GM18873 (cell line): ENCODE results near the gene RNF157.
"Not testable (repeated sequence)": the region's sequence is repeated elsewhere in the genome, so short reads cannot be mapped to it uniquely, and the experiment has no call there.

Source experiments
- ATAC-seq: cut with Tn5 transposase; IDR thresholded peaks from one replicate; pipeline ENCODE4 v1.9.1; 2021; ENCODE audit warnings: mild to moderate bottlenecking, moderate library complexity, moderate number of reproducible peaks; ENCODE audit not compliant: unreplicated experiment, low FRiP score

Gene RNF157

DNA sequence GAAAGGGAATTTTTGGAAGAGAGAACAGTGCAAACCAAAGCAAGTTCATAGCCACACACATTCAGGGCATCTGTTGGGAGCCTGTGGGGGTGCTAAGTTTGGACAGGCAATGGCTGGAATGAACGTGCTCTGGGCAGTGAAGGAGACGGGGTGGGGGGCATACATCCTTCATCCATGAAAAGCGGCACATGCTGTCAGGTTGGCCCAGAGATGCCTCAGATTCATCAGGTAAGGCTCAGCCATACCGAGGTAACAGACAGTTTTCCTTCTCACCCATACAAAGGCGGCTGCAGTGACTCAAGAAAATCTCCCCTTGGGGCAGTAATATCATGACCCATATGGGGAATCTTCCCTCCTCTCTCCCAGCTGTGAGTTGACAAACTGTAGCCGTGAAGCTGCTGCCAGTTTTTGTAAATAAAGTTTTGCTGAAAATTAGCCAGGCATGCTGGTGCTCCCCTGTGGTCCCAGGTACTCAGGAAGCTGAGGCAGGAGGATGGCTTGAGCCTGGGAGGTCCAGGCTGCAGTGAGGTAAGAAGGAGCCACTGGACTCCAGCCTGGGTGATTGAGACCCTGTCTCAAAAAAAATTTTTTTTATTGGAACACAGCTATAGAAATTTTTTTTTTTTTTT lies 15.6 kb upstream of the RNF157 start:
- ATAC-seq: no peak

DNA sequence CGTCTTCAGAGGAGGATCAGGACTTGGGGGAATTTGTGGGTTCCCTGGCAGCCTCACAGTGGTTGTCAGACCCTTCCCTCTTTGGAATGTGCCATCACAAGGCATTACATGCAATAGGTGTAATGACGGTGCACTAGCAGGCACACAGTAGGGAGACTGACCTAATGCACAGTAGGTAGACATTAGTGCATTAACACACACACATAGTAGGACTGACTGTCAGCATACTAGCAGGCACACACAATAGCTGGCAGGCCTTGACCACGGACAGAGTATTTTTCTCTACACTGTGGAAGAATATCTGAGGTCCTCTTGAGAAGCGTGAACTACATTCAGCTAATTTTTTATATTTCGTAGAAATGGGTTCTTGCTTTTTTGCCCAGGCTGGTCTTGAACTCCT lies 14.0 kb upstream of the RNF157 start:
- no peak for ATAC-seq

DNA sequence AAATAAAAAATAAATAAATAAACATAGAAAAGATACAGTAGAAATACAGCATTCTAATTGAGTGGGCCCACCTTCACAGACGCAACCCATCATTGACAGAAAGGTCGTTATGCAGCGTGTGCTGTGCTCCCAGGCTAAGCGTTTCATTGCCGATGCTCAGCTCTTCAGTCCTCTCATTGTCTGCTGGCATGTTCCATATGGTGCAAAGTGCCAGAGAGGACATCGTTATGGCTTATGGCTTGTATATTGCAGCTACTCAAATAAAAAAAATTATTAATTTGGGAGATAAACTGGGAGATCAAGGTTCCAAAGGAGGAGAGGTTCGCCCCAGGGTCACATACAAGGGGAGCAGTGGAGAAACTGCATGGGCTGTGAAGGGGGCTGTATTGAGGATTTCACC lies 13.5 kb upstream of the RNF157 start:
- ATAC-seq: no peak

DNA sequence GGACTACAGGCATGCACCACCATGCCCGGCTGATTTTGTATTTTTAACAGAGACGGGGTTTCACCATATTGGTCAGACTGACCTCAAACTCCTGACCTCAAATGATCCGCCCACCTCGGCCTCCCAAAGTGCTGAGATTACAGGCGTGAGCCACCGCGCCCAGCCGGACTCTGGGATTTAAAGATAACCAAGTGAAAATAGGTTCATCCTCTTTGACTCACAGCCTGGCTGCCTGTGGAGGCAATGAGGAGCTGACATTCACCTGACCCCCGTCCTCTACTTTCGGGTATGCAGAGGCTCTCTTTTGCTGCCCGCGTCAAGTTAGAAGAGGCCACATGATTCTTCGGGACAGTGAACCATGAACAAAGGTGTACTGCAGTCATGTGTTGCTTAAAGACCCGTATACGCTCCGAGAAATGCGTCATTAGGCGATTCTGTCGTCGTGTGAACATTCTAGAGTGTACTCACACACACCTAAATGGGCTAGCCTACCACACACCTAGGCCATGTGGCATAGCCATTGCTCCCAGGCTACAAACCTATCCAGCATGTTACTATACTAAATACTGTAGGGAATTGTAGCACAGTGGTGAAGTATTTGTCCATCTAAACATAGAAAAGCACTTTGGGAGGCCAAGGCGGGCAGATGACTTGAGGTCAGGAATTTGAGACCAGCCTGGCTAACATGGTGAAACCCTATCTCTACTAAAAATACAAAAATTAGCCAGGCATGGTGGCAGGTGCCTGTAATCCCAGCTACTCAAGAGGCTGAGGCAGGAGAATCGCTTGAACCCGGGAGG lies 12.9 kb upstream of the RNF157 start:
- not testable (repeated sequence) for ATAC-seq

DNA sequence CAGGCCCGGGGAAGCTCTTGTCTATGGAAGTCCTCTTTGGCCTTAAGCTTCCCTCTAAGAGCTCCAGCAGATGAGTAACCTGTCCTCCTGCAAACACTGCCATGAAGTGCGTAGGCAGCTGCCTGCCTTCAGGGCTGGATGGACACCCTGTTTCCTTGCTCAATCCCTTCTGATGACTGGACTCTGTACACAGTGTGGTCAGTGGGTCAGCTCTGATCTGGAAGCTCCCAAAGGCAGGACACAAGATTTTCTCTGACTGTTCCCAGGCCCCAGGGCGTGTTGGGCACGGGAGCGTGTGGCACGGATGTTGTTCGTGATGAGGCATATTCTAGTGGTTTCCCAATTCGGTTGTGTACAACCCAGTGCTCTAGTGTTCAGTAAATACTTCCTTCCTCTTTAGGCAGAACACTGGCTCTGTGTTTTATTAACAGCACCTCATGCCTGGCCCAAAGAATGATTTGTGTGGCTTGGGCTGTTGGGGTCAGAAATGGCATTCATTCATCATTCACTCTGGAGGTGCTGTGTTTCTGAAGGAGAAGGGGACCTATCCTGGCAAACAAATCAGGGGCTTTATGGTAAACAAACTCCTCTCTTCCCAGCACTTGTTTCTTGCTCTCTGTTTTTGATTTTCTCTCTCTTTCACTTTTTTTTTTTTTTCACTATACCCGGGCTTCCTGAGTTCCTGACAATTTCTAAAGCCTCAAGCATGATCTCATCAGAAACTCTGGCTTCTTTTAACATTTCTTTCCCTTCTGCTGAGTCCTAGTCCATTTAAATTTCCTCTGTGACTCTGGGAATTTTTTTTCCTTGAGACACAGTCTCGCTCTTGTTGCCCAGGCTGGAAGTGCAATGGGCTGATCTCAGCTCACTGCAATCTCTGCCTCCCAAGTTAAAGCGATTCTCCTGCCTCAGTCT lies 12.0 kb upstream of the RNF157 start:
- no peak for ATAC-seq

DNA sequence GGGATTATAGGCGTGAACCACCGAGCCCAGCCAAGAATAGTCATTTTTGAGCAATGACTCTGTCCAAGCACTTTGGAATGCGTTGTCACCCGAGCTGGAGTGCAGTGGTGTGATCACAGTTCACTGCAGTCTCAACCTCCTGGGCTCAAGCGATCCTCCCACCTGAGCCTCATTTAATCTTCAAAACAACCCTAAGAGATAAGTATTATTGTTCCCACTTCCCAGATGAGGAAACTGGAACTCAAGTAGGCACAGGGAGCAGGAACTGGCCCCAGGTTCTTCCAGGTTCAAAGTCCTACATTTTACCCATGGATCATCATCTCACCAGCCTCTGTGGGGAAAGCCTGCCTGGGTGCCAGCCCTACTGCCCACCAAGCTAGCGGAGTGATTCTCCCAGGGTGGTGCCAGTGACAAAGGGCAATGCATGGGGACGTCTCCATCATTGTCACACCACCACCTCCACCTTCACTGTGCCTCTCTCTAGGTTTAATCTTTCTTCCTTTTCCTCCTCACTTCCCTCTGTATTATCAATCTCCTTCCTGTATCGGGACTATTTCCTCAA lies 11.3 kb upstream of the RNF157 start:
- ATAC-seq: no peak

DNA sequence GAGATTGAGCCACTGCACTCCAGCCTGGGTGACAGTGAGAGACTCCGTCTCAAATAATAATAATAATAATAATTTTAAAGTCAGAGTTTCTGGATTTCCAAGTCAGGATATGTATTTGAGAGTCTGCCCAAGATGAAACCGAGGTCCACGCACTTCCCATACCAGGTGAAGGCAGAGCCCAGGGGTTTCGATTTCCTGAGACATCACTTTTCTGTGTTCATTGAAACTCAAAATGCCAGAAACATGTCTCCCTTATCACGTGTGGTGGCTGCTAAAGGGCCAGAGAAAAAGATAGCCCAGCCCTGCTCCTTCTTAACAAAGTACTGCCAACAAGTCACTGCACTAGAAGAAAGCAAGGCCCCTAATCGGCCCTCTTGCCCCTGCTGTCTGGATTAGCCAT lies 9.8 kb upstream of the RNF157 start:
- no peak for ATAC-seq

DNA sequence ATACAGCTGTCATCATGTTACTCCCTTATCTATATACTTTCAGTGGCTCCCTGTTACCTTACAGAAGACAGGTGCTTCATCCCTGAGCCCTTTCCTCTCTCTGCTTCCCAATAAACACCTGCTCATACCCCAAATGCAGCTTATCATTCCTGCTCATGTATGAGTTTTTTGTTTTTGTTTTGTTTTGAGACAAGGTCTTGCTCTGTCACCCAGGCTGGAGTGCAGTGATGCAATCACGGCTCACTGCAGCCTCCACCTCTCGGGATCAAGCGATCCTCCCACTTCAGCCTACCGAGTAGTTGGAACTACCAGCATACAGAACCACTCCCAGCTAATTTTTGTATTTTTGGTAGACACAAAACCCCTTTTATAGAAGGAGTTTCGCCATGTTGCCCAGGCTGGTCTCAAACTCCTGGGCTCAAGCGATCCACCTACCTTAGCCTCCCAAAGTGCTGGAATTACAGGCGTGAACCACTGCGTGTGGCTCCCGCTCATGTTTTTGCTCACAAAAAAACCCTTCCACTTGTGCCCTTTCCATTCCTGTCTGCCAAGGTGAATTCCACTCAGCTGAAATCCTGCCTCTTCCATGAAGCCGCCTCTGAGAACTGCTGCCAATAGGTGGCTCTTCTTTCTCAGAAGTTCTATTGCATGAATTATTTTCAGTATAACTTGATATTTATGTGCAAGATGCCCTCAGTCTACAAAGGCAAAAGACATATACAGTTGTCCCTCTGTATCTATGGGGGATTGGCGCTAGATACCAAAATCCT lies 7.9 kb upstream of the RNF157 start:
- ATAC-seq: no peak

DNA sequence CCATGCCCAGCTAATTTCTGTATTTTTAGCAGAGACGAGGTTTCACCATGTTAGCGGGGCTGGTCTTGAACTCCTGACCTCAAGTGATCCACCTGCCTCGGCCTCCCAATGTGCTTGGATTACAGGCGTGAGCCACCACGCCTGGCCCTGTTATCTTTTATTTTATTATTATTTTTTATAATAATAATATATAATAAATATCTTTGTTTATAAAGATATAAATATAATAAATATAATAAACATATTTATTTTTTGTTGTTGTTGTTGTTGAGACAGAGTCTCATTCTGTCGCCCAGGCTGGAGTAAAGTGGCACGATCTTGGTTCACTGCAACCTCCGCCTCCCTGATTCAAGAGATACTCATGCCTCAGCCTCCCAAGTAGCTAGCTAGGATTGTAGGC lies 7.0 kb upstream of the RNF157 start:
- no peak for ATAC-seq

DNA sequence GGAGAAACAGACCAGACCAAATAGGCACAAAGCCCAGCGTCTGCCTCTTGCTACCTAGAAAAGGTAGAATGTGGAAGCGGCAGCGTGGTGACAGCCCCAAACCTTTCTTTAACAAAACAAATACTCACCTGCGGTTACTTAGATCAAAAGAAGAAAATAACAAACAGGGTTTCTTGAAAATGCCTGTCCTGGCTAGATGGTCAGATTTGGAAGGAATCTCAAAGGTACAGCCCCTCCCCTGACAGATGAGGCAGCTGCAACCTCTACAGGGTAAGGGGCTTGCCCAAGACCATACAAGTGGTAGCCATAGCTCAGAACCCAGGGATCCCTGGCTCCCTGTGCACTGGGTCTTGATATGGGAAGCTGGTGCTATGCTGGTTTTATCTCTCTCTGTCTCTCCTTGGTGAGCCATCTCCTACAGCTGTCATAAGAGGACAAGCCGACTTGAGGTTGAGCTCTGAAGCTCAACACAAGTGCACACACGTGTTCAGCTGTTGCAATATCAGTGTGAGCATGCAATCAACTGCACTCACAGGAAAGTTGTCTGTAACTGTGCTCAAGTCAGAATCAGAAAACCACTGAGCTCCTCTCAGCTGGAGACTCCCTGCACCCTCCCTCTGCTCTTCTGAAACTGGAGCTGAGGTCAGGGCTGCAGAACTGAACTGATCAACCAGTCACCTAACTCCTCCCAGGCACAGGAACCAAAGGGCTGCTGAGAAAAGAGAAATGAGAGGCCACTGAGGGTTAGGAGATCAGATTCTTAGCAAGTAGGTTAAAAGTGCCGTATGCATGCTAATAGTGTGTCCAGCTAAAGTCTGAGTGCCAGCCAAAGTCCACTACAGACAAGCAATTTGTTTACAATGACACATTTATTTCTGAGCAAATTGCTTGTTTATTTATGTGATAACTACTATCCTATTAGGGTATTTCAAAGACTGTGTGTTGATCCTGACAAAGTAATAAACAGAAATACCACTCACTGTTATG lies 6.1 kb upstream of the RNF157 start:
- ATAC-seq: peak; percentile 90

DNA sequence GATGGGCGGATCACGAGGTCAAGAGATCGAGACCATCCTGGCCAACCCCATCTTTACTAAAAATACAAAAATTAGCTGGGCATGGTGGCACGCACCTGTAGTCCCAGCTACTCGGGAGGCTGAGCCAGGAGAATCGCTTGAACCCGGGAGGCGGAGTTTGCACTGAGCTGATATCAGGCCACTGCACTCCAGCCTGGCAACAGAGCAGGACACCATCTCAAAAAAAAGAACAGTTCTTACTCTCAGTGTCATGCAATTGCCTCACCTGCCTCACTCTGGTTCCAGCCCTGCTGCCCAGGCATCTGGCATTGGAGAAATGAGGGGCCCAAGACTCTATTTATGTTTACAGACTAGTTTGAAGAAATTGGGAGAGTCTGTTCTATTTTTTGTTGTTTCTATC lies 4.4 kb upstream of the RNF157 start:
- not testable (repeated sequence) for ATAC-seq

DNA sequence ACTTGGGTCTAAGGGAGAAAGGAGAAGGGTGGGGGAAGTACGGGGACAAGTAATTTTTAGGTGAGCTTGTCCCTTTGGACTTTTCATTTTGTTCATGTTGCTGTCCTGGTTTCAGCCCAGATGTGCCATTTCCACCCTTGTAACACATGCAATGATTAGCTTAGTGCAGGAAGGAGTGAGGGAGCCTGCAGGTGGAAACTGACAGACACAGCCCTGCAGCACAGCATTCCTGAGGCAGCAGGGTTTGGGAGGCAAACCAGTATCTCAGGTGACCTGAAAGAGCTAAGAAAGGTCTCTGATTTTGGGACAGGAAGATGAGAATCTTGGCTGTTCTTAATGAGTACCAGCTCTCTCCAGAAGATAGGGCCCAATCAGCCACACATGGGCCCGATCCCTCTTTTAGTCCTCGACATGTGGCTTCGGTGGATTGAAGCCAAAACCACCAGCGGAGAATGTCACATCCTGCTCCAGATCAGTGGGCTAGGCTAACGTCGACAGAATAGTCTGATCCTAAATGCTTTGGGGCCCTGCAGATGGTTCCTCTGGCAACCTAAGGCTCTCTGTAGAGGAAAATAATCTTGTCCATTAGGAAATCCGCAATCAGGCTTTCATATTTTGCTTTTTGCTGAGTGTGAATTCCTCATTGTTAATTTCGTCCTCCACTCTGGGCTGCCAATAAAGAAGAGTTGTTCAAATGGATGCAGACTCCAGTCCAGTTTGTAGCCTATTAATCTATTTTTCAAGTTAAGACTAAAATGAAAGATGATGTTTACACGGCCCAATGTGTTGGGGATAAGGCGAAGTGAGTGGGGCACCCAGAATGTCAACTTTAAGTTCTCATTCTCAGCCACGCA lies 3.8 kb upstream of the RNF157 start:
- no peak for ATAC-seq

DNA sequence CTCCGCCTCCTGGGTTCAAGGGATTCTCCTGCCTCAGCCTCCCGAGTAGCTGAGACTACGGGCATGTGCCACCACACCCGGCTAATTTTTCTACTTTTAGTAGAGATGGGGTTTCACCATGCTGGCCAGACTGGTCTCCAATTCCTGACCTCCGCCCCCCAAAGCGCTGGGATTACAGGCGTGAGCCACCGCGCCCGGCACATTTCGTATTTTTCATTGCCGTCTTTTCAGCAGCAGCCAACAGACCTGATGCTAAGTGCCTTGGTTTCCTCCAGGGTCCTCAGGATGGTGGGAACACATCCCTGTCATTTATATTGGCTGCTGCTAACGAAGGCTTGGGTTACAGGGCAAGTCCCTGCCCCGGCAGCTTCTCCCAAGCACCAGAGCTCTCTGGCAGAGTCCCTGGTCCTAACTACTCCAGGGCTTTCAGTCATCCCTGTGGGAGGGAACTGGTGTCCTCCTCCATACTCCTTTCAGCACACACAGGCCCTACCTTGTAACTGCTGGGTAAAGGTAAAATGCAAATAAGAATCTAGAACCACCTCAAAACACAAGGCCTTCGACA lies 1.5 kb upstream of the RNF157 start:
- ATAC-seq: no peak

DNA sequence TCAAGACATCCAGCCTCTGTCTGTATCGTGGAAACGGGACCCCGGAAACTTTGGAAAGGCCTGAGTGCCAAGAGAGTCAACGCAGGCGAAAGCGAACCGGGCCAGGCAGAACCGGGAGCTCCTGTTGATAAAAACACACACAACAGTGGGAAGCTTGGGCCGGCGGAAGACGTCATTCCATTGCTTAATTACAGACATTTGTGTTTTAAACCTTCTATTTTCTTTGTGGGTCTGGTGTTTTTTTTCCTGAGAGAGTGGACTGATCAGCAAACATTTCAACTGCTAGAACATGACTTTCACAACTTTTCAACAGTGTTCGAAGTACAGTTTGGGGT lies 878 bp upstream of the RNF157 start:
- ATAC-seq: no peak

DNA sequence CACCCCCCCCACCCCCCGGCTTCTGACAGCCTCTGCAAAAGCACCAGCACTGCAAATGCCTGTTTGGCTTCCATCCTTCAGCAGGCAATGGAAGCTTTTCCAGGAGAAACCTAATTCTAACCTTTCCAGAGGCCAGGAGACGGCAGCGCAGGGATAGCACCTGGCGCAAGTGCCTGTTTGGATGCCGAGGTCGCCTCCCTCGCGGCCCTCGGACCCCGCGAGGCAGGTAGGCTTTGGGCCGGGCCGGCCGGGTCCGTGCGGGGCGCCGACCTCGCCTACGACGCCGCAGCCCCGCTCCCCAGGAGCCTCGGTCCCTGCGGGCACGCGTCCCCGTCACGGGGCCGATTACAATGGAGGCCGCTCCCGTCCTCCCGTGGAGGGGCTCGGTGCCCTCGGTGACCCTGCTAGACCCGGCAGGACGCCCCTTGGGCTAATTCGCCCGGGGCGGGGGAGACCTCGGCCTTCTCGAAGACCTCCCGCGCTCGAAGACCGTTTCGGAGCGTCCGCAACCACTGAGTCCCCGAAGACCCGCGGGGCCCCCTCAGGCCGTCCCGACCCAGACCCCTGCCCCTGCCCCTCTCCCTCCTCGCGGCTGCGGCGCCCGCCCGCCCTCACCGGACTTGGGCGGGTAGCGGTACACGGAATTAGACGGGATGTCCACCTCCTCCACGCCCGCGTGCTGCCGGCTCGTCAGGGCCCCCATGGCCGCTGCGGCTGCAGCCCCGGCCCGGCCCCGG lies 587 bp downstream of the RNF157 start:
- ATAC-seq: no peak

DNA sequence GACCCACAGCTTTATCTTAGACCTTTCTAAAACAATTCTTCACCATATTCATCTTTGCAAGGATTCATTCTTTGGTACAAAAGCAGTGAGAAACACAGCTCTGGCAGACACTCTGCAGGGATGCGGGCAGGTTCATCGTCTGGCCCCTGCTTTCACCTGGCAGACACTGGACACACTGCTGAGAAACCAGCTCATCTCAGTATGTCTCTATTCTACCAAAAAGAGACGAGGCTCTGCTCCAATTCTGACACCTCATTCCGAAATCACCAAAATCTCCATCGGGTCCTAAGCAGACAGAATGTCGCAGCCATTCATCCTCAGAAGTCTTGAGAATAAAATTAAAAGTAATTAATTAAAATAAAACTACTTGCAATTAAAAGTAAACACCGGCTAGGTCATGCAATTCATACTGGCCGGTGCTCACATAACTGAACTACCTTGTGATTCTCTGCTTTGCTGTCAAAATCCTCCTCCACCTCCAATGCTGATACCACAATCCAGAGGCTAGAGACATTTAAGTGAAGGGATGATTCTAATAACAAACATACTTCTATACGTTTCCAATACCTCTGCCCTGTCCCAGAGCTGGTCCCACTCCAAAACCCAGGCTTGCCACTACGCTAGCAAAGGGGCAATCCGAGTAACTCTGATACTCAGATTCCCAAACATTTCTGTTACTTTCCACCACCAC lies 1.3 kb downstream of the RNF157 start:
- no peak for ATAC-seq

DNA sequence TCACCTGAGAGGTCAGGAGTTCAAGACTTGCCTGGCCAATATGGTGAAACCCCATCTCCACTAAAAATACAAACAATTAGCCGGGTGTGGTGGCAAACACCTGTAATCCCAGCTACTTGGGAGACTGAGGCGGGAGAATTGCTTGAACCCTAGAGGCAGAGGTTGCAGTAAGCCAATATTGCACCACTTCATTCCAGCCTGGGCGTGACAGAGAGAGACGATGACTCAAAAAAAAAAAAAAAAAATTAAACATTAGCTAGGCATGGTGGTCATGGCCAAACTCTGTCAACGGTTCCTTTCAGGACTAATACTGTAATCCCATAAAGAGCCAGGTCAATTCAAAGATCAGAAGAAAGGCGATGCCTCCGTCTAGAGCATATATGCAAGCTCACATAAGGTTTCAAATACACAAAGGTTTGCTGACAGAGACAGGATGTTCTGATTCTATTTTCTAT lies 2.4 kb downstream of the RNF157 start:
- ATAC-seq: no peak
